ENCODE results near the gene ATAD2B.

- no peak for TF ChIP-seq CTCF (IDR thresholded peaks at IDR 0.05)
- TF ChIP-seq ZFX (IDR thresholded peaks at IDR 0.05; ENCODE audit: borderline replicate concordance), result no peak
Measured at GRCh38 chr2:23826771-23827170, 100.2 kb downstream of the ATAD2B start.
